HG03108 (cell line): ENCODE data around the gene ST6GAL1.

ENCODE experiments used
- ATAC-seq: cut with Tn5 transposase; IDR thresholded peaks from one replicate; pipeline ENCODE4 v1.9.1; 2021; ENCODE audit warnings: moderate library complexity; ENCODE audit not compliant: unreplicated experiment

Gene ST6GAL1

GRCh38 chr3:187072102-187072501 is 141.8 kb downstream of the ST6GAL1 start:
- ATAC-seq = no peak

DNA sequence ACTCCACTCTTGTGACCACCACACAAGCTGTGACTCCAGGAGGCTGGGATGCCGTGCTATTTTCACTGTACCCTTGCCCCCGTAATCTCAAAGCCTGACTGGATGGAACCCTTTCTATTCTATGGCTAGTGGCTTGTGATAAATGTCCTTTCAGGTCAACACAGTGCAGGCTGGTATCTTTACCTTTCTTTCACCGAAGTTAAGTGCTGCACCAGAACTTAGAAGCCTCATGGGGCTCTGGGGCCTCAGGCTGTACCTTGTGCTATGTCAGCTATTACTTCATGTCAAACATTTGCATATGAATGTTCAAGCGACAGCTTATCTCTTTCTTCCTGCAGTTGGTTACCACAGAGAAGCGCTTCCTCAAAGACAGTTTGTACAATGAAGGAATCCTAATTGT is 142.2 kb downstream of the ST6GAL1 start:
- ATAC-seq = no peak

GRCh38 chr3:187073581-187074098 is 143.3 kb downstream of the ST6GAL1 start:
- ATAC-seq = no peak

- no peak for ATAC-seq
Measured at GRCh38 chr3:187074846-187075245, 144.5 kb downstream of the ST6GAL1 start.

DNA sequence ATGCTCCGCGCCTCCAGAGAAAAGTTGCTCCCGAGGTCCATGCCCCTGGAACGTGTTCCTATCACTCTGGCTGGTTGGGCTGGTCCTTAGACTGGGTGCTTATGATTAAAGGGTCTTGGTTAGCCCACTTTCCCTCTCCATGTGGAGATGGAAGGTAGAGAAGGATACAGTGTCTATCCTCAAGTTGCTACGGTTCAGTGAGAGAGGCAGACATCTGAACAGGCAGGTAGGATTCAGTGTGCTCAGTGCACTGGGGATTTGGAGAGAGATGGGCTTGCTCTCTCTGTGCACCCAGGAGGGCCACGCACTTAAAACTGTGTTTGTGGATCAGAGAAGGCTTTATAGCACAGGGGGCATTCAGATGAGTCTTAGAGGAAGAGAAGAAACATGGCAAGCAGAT is 146.0 kb downstream of the ST6GAL1 start:
- no peak for ATAC-seq

- no peak for ATAC-seq
Measured at GRCh38 chr3:187077085-187077484, 146.8 kb downstream of the ST6GAL1 start.

DNA sequence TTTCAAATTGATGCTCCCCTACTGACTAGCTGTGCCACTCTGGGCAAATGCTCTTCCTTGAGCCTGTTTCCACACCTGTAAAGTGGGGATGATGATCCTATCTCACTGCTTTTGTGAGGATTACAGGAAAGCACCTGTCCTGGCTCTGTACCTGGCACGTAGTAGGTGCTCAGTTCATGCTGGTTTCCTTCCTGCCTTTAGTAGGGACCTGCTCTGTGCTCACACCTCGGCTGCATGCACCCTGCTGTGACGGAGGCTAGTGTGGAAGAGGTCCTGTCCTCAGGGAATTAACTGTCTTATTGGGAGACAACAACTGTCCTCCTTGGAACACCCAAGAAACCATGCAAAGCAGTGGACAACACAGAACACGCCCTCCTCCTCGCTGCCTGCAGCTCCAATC is 147.2 kb downstream of the ST6GAL1 start:
- no peak for ATAC-seq

GRCh38 chr3:187079090-187080022 is 149.0 kb downstream of the ST6GAL1 start:
- no peak for ATAC-seq

- no peak for ATAC-seq
Measured at GRCh38 chr3:187080799-187081450, 150.6 kb downstream of the ST6GAL1 start.

DNA sequence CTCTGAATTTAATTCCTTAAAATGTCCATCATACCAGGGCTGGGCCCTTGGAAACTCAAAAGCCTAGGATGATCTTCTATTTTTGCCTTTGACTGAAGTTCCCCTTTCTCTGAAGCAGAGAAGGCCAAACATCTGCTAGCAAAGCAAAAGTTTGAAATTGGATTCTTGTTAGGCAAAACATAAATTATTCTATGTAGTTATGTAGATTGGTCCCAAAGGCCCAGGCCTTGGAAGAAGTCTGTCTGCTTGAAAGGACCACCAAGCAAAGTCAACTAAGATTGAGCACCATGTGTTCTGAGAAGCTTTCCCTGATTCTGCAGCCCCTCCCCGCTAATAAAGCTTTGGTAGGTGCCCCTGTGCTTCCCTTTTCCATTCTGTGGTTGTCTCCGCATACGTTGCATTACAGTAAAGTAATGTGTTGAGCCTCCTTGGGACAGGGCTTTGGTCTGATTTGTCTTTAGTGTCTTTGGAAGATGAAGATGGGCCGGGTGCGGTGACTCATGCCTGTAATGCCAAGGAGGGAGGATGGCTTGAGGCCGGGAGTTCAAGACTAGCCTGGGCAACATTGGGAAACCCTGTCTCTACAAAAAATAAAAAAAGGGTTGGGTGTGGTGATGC is 152.5 kb downstream of the ST6GAL1 start:
- ATAC-seq = no peak

GRCh38 chr3:187084126-187084525 is 153.8 kb downstream of the ST6GAL1 start:
- no peak for ATAC-seq

GRCh38 chr3:187084580-187084979 is 154.3 kb downstream of the ST6GAL1 start:
- ATAC-seq = no peak

DNA sequence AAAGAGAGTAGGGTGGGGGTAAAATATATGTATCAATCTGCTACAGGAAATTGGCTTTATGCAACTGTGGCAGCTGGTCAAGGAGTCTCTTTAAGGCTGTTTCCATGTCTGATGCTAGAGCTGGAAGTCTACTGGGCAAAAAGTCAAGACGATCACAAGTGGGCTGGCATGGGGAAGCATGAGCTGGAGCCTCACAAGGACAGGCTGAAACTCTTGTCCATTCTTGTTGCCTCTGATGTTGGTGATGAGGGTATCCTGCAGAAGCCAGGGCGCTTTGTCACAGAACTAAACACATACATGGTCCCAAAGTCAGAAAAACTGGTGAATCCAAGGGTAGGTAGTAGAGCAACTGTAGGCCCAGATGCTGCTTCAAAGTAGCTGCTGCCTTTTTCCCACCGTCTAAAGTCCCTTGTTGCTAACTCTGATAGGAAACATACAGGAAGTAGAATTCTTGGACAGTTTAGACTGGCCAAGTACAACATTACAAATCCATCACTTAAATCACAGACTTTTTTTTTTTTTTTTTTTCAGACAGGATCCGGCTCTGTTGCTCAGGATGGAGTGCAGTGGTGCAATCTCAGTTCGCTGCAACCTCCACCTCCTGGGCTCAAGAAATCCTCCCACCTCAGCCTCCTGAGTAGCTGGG is 154.8 kb downstream of the ST6GAL1 start:
- no peak for ATAC-seq

DNA sequence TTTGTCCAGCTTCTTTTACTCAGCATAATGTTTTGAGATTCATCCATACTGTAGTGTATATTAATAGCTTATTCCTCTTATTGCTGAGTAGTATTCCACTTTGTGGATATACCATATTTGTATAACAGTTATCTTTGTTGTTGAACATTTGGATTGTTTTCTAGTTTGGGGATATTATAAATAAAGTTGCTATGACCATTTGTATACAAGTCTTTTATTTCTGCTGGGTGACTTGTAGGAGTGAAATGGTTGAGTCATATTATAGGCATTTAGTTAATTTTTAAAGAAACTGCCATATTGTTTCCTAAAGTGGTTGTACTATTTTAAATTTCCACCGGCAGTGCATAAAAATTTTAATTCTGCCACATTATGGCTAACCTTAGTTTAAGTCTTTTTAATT is 155.6 kb downstream of the ST6GAL1 start:
- no peak for ATAC-seq

GRCh38 chr3:187086831-187087230 is 156.5 kb downstream of the ST6GAL1 start:
- no peak for ATAC-seq

GRCh38 chr3:187088701-187089100 is 158.4 kb downstream of the ST6GAL1 start:
- ATAC-seq = no peak

- ATAC-seq = no peak
Measured at GRCh38 chr3:187093320-187093719, 163.0 kb downstream of the ST6GAL1 start.

DNA sequence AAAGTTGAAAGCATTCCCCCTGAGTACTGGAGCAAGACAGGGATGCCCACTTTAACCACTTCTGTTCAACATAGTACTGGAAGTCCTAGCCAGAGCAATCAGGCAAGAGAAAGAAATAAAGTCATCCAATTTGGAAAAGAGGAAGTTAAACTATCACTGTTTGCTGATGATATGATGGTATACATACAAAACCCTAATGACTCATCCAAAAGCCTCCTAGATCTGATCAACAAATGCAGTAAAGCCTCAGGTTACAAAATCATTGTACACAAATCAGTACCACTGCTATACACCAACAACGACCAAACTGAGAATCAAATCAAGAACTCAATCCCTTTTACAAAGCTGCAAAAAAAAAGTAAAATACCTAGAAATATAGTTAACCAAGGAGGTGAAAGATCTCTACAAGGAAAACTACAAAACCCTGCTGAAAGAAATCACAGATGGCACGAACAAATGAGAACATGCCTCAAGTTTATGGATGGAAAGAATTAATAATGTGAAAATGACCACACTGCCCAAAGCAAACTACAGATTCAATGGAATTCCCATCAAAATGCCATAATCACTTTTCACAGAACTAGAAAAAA is 168.7 kb downstream of the ST6GAL1 start:
- no peak for ATAC-seq

- ATAC-seq = no peak
Measured at GRCh38 chr3:187101184-187102072, 171.1 kb downstream of the ST6GAL1 start.
